Measurements from ENCODE around the gene CYSTM1.

CYSTM1 gene

GRCh38 chr5:140239939-140240700, 65.1 kb downstream of the CYSTM1 start:
- DNase-seq: peak; percentile 82

- DNase-seq: peak; percentile 51
Observed at GRCh38 chr5:140240987-140241706, 66.2 kb downstream of the CYSTM1 start.

GRCh38 chr5:140242099-140242498, 67.1 kb downstream of the CYSTM1 start:
- DNase-seq: no peak

- no peak for DNase-seq
Observed at GRCh38 chr5:140242890-140243585, 68.0 kb downstream of the CYSTM1 start.

- DNase-seq: no peak
Observed at GRCh38 chr5:140243706-140244250, 68.8 kb downstream of the CYSTM1 start.

GRCh38 chr5:140244525-140245025, 69.6 kb downstream of the CYSTM1 start:
- peak; percentile 85 for DNase-seq

GRCh38 chr5:140245341-140245740, 70.4 kb downstream of the CYSTM1 start:
- DNase-seq: no peak

- DNase-seq: no peak
Observed at GRCh38 chr5:140245926-140246325, 70.9 kb downstream of the CYSTM1 start.

- DNase-seq: no peak
Observed at GRCh38 chr5:140246378-140247122, 71.6 kb downstream of the CYSTM1 start.

- DNase-seq: no peak
Observed at GRCh38 chr5:140248414-140248813, 73.4 kb downstream of the CYSTM1 start.

- no peak for DNase-seq
Observed at GRCh38 chr5:140249536-140249935, 74.5 kb downstream of the CYSTM1 start.

- no peak for DNase-seq
Observed at GRCh38 chr5:140250386-140250785, 75.4 kb downstream of the CYSTM1 start.

GRCh38 chr5:140251527-140251973, 76.6 kb downstream of the CYSTM1 start:
- DNase-seq: no peak

- no peak for DNase-seq
Observed at GRCh38 chr5:140252470-140253126, 77.6 kb downstream of the CYSTM1 start.

- no peak for DNase-seq
Observed at GRCh38 chr5:140253985-140254384, 79.0 kb downstream of the CYSTM1 start.

GRCh38 chr5:140255460-140256157, 80.6 kb downstream of the CYSTM1 start:
- no peak for DNase-seq

- DNase-seq: no peak
Observed at GRCh38 chr5:140256726-140257125, 81.7 kb downstream of the CYSTM1 start.

GRCh38 chr5:140258016-140258415, 83.0 kb downstream of the CYSTM1 start:
- no peak for DNase-seq

GRCh38 chr5:140258873-140259272, 83.9 kb downstream of the CYSTM1 start:
- no peak for DNase-seq

GRCh38 chr5:140259500-140259899, 84.5 kb downstream of the CYSTM1 start:
- DNase-seq: no peak

- no peak for DNase-seq
Observed at GRCh38 chr5:140260089-140260656, 85.2 kb downstream of the CYSTM1 start.

Data from NCI-H82 (cell line).